Testis (tissue), 2 donors: ENCODE measurements around the gene MAP3K20.

ENCODE experiments used
- CTCF ChIP-seq, 3 experiments: fragments of 450-650 bp in 2 of 3; fragments of 200-600 bp in 1 of 3; sonication (generic) in 1 of 3; IDR thresholded peaks; one replicate each; pipeline ENCODE4 v1.5.1; 2016 to 2019; ENCODE audit warnings: antibody characterized with exemption in 3 of 3, mild to moderate bottlenecking in 2 of 3, moderate library complexity in 1 of 3
- POLR2A ChIP-seq: fragments of 450-650 bp; IDR thresholded peaks from one replicate; pipeline ENCODE4 v1.6.1; 2017; ENCODE audit warnings: antibody characterized with exemption, mild to moderate bottlenecking, moderate library complexity

GRCh38 chr2:173202570-173202969 lies 126.9 kb downstream of the MAP3K20 start:
- TF ChIP-seq CTCF (IDR thresholded peaks at IDR 0.05) (no peak), POLR2A (no peak)
